NCI-H345 (cell line): ENCODE measurements around the gene USP16.
A peak's percentile ranks its signal among the peaks of the same experiment; 100 is the strongest.

Experiments used
- DNase-seq: peaks from one replicate; lab custom pipeline; 2025; lab: John Stamatoyannopoulos, UW

The USP16 gene

GRCh38 chr21:29033871-29034270, 9.4 kb downstream of the USP16 start:
- no peak for DNase-seq

DNA sequence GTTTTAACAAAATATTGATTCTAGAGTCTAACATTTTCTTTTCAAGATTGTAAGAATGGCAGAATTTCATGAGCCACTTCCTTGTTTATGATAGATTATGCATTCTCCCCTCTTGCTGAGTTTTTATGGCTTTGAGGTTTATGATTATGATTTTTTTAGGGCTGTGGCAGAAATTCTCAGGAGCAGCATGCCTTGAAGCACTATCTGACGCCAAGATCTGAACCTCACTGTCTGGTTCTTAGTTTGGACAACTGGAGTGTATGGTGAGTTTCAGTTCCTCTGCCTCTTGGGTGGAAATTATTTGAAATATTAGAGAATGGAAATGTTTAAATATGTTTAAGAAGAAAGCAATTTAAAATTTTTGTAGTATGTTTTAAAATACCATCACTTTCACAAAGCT, 10.2 kb downstream of the USP16 start:
- DNase-seq = no peak

- DNase-seq = no peak
These were observed 27.8 kb downstream of the USP16 start for GRCh38 chr21:29052224-29052623.

DNA sequence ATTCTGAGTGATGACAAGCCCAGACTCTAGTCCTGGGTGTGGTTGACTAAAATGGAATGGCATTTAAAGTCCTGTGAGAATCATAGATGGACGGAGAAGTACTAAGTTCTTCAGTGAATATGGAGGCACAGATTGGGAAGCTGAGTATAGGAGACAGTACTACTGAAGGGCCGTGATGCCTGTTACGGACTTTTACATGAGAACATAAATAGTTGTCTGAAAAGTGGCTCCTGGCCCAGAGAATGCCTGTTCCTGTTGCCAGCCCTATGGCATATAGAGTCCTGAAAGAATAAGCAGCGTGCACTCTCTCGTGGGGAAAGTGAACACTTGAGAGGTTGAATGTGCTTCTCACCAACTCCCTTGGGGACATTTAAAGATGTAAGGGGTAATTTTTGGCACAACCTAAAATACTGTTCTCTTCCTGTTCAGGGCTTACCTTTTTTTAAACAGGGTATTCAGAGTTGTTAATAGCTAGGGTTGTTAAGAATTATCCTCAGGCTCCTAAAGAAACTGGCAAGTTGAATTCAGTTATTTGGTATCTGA, 28.6 kb downstream of the USP16 start:
- DNase-seq = no peak

GRCh38 chr21:29053656-29054055, 29.2 kb downstream of the USP16 start:
- no peak for DNase-seq

DNA sequence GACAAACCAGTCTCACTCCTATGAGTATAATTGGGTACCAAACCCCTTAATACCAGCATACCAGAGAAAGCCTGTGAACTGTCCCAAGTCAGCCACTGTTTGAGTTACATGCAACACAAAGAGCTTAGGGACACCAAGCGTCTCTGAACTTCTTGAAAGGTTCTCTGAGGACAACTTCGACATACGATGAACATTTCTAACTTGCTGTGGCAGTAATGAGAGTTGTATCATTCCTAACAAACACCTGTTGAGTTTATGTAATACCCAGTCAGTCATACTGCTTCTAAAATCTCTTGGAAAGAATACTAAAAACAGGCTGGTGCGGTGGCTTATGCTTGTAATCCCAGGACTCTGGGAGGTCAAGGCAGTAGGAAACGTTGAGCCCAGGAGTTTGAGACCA, 30.6 kb downstream of the USP16 start:
- no peak for DNase-seq

DNA sequence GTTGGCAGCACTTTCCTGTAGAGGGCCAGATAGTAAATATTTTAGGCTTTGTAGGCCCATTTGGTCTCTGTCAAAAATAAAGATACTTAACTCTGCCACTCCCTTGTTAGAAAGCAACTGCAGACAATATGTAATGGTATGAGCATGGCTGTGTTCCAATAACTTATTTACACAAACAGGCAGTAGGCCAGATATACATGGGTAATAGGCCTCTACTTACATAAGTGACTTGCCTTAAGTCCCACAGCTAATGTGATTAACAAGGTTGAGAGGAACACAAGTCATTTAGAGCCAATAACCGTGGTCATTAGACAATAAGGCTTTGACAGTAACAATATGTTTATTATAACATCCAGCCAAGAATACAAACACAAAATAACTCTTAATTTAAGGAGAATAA, 31.5 kb downstream of the USP16 start:
- peak; percentile 63 for DNase-seq

DNA sequence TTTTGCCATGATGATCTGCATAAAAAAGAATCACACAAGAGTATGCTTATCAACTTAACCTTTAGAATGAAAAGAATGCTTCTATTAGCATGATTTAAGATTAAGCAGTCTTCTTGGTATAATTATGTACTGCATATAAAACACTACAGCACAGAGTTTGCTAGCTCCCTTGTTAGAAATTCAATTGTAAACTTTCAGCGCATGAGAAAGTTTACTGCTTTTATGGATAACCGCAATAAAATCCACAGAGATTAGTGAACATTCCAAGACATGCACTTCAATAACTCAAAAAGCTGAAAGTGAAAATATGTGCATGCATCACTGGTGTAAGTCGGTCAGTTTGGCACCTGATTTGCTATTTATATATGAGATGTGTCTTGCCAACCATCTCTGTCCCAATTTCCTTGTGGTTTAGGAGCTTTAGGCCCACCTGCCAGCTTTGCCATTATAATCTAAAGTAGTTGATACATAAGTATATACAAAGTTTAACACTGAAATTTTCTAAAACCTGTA, 32.1 kb downstream of the USP16 start:
- no peak for DNase-seq

- no peak for DNase-seq
These were observed 40.5 kb downstream of the USP16 start for GRCh38 chr21:29064850-29065481.

DNA sequence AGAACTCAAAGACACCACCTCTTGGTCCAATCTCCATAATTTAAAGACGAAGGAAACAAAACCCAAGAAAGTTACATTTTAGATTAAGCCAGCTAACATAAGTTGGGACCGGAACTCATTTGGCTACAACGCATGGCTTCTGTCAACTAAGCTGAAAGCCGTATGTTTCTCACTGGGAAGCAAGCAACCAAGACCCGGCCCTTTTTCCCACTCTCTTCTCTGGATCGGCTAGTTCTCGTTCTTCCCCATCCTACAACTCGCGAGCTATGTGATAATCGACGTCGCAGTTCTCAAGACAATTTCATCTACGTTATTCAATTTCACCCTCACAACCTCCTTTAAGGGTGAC, 48.4 kb downstream of the USP16 start:
- DNase-seq = no peak

DNA sequence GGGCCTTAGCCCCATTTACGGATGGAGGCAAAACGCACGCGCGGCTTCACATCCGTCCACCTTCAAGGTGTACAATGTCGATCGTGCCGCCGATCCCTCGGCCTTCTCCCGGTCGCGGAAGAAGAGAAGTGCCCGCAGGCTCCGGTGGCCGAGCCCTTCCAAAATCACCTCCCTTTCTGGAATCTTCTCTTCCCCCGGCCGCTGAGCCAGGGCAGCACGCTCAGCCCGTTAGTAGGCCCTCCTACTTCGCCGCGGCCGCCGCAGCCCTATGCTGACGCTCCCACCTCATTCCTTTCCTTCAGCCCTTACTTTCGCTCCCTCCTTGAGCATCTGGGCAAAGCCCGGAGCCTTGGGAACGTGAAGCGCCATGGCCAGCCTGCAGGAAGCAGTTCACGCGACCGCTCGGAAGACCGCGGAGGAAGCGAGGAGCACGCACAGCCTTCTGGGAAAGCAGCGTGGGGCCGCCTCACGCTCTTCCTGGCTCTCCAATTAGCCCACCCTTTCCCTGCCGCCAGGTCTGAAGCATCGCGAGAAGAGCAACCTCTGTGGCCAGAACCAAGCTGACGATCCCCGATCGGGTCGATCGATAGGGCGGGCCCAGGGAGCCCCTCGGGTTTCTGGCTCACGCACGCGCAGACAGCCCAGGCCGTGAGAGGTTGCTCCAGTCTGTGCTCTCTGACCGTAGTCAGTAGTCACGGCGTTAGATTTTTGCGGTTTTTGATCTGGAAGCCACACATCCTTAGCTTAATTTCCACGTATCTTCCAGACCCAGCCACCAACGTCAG, 48.9 kb downstream of the USP16 start, which contains the start of gene CCT8:
Gene CCT8 (minus strand): TSS at position 427 of the 785 bp plus-strand sequence. CDS start 58 bp downstream, at position 369.
- peak; percentile 100 for DNase-seq

DNA sequence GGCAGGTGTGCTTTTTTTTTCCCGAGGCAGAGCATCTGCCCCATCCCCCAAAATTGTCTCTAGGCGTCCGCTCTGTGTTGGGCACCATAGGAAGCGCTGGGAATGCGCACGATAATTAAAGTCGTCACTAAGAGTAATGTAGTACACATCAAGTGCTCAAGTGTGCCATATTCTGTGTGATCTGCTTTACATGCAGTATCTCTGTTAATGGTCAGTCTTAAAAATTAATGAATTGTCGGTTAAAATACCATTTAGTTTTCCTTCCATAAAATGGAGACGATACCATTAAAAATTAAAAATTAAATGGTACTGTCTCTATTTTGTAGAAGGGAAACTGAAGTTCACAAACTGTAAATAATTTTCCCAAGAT, 49.5 kb downstream of the USP16 start:
- DNase-seq = no peak

GRCh38 chr21:29074783-29075182, 50.3 kb downstream of the USP16 start:
- no peak for DNase-seq

DNA sequence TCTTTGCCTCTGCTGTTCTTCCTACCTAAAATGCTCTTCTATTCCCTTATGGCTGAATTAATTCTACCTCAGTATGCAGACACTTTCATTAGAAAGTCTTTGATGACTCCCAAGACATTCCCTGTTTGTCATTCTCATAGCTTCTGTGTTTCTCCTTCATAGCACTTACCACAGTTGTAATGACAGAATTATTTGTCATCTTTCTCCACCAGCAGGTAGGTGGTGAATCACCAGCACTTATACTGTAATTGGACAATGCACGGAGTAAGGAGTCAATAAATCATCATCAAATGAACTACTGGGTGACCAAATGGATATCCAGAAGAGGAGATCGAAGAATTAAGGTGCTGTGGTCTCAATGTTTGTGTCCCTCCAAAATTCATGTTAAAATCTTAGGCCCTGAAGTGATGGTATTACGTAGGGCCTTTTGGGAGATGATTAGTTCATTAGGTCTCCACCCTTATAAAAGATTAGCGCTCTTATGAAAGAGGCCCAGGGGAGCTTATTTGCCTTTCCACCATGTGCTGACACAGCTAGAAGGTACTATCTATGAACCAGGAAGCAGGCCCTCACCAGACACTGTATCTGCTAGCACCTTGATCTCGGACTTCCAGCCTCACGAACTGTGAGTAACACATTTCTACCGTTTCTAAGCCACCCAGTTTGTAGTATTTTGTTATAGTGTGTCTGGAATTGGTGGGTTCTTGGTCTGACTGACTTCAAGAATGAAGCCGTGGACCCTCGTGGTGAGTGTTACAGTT, 51.4 kb downstream of the USP16 start:
- DNase-seq = no peak

- DNase-seq = peak; percentile 75
These were observed 52.5 kb downstream of the USP16 start for GRCh38 chr21:29076731-29077640.

DNA sequence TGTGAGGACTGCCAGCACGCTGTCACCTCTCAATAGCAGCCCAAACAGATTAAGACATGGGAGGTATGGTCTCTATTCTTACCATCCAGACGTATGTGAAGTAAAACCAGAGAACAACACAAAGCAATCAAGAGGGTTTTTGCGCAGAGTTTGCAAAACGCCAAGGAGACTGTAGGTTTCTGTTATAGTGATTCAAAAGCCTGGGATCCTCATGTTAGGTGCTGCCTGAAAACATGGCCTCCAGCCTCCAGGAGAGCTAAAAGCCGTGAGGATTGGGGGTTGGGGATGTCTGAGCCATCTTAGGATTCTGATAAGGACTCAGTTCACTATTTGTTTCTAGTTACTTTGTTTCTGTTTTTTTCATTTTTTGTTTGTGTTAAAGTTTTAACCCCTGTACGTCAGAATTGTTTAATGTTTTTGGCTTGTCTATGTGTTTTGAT, 53.2 kb downstream of the USP16 start:
- peak; percentile 47 for DNase-seq

DNA sequence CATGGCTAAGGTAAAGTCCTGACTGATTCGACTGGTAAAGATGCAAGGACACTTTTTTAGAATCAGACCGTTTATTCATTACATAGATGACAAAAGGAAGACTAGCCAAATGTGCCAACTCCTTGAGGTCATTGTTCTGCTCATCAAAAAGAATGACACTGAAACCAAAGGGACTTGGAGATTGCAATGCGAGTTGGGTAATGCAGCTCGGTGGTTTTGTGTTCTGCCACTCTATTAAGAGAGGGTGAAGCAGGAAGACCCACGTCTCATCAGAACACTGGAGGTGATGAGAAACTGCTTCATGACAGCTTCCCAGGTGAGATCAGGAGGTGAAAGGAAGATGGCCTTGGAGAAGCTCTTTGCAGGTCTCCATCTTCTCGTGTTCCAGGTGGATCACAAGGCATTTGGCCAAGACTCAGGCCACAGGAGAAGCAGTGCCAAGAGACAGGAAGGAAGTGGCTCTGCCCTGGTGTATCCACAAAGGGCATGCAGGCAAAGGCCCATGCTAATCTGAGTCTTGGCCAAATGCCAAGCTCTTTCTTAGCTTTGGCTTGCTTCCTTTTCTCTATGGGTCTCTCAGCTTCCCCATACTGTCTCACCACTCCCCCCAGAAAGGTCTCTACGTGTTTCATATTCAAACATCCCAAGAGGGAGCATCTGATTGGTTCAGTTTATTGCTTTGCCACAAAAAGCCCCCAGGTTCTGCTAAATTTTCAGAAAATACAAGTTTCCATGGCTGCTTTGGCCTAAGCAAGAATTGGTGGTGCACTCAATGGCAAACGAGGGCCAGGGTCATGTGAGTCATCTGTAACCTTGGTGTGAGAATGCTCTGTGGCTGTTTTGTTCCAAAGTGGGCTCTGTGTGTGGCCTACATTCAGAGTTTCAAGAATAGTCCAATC, 54.6 kb downstream of the USP16 start:
- DNase-seq = no peak

GRCh38 chr21:29080454-29080941, 56.0 kb downstream of the USP16 start:
- no peak for DNase-seq

GRCh38 chr21:29082046-29082815, 57.8 kb downstream of the USP16 start:
- DNase-seq = no peak
